Measurements from ENCODE around the gene EFL1.
"Not testable (repeated sequence)": the region's sequence is repeated elsewhere in the genome, so short reads cannot be mapped to it uniquely, and the experiment has no call there.

- TF ChIP-seq POLR2A (IDR thresholded peaks at IDR 0.05); CTCF (IDR thresholded peaks at IDR 0.05 in 4 of 5, conservative IDR thresholded peaks at IDR 0.05 in 1 of 5): not testable (repeated sequence)
These were observed 19.9 kb upstream of the EFL1 start for GRCh38 chr15:82282386-82282785.

All from gastrocnemius medialis (tissue), 4 donors.